Gastroesophageal sphincter (tissue), 4 donors: ENCODE data around the gene CYS1. TPM values are rescaled to one million over a fixed set of nuclear protein-coding genes. Genes with fewer than 3 reads are reported as not detected.

Experiments used
- ATAC-seq: fragments of 150-250 bp; one replicate; pipeline ENCODE4 v1.9.1; 2016; ENCODE audit warnings: mild to moderate bottlenecking, moderate library complexity
- H3K27ac ChIP-seq, 4 donors: fragments of 200-600 bp; sonication (generic) in 3 of 4; 1 replicate in 3 of 4; 2 replicates in 1 of 4; pipeline ENCODE4 v1.5.1; 2016 to 2019
- H3K27me3 ChIP-seq: fragments of 200-600 bp; sonication (generic); one replicate; pipeline ENCODE4 v1.5.1; 2019
- H3K36me3 ChIP-seq, 2 donors: fragments of 200-600 bp; sonication (generic); one replicate each; pipeline ENCODE4 v1.5.1; 2019; ENCODE audit warnings: control low read depth in 1 of 2
- H3K4me1 ChIP-seq, 3 donors: fragments of 200-600 bp; sonication (generic); 1 replicate in 2 of 3; 2 replicates in 1 of 3; pipeline ENCODE4 v1.5.1; 2016 to 2019; ENCODE audit warnings: control low read depth in 2 of 3
- H3K4me3 ChIP-seq, 2 donors: fragments of 200-600 bp; sonication (generic); one replicate each; pipeline ENCODE4 v1.5.1; 2019; ENCODE audit warnings: mild to moderate bottlenecking in 1 of 2, moderate library complexity in 1 of 2
- H3K9me3 ChIP-seq, 3 donors: fragments of 200-600 bp; sonication (generic); one replicate each; pipeline ENCODE4 v1.5.1; 2017 to 2019; ENCODE audit warnings: control low read depth in 2 of 3
- EP300 ChIP-seq: sonication (generic); formaldehyde crosslinking; IDR thresholded peaks from one replicate; pipeline ENCODE4 v1.6.1; 2017; ENCODE audit warnings: antibody characterized with exemption, mild to moderate bottlenecking
- POLR2A ChIP-seq, 2 donors: fragments of 450-650 bp; IDR thresholded peaks; one replicate each; pipeline ENCODE4 v1.6.1; 2017; ENCODE audit warnings: antibody characterized with exemption in 2 of 2, mild to moderate bottlenecking in 2 of 2, moderate library complexity in 1 of 2
- POLR2AphosphoS5 ChIP-seq: sonication (generic); formaldehyde crosslinking; IDR thresholded peaks from one replicate; pipeline ENCODE4 v1.6.1; 2017; ENCODE audit warnings: antibody characterized with exemption
- WGBS, 2 donors: methylation state at CpG; one replicate each; pipeline ENCODE4 v1.1.5; 2018; ENCODE audit warnings: low coverage in 1 of 2; 5-methylcytosine and 5-hydroxymethylcytosine counted together
- total RNA-seq, 4 donors: library from RNA; depleted of rRNA; stranded (reverse); fragments of >200 nt; gene quantifications; one replicate each; pipeline ENCODE4 v1.1.0, GENCODE V29; 2016
- TF ChIP-seq, protein P1 (sequence below), 4 experiments: fragments of 200-600 bp in 2 of 4; fragments of 450-650 bp in 2 of 4; sonication (generic) in 1 of 4; IDR thresholded peaks; one replicate each; pipeline ENCODE4 v1.5.1; 2017 to 2019; ENCODE audit warnings: antibody characterized with exemption in 4 of 4, mild to moderate bottlenecking in 2 of 4, moderate library complexity in 2 of 4

Gene CYS1
- total RNA-seq, 4 donors from 2014 or later, result 8.6 to 50.7 (median 32.6) TPM

DNA sequence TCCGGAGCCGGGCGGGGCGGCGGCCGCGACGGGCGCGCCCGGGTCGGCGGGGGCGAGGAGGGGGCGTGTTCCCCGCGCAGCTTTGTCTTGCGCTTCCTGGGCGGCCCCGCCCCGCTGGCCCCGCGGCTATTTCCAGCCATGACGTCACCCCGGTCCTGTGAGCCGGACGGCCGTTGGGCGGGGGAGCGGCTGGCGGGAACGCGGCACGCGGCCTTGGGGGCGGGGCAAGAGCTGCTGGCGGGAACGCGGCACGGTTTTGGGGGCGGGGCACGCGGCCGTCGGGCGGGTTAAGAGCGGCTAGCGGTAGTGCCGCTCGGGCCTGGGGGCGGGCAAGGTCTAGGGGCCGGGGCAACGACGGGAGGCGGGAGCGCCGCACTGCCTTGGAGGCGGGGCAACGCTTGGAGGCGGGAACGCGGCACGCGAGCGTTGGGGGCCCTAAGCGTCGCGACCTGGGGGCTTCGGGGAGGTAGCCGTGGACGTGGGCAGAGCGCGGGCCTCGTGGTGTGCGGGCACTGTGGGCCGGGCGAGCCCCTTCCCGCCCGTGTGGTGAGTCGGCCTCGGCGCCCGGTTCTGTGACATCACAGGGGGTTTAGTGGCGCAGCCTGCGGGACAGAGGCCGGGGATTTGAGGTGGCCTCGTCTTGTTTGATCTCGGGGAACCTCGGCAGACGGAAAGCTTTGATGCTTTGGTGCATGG lies 36.2 kb downstream of the CYS1 start:
- ATAC-seq, result peak; percentile 75
- H3K27me3 ChIP-seq, result no peaks in the 10 kb centered on the region
- no peaks in the 10 kb centered on the region for H3K9me3 ChIP-seq
- H3K36me3 ChIP-seq, result peaks cover 0 to 28% of the 10 kb centered on the region in 2 donors
- WGBS, 2 donors, result 1 to 15% methylated on average over 11 to 21 of the region's 90 CpGs
- peaks cover 0 to 88% (median 65%) of the 10 kb centered on the region in 3 donors for H3K4me1 ChIP-seq
- peak overlapping the region; percentile 47 to 79 for H3K4me3 ChIP-seq
- TF ChIP-seq POLR2A (IDR thresholded peaks at IDR 0.05) (no peak), POLR2AphosphoS5 (peak; percentile 81)
- TF ChIP-seq, protein P1, sequence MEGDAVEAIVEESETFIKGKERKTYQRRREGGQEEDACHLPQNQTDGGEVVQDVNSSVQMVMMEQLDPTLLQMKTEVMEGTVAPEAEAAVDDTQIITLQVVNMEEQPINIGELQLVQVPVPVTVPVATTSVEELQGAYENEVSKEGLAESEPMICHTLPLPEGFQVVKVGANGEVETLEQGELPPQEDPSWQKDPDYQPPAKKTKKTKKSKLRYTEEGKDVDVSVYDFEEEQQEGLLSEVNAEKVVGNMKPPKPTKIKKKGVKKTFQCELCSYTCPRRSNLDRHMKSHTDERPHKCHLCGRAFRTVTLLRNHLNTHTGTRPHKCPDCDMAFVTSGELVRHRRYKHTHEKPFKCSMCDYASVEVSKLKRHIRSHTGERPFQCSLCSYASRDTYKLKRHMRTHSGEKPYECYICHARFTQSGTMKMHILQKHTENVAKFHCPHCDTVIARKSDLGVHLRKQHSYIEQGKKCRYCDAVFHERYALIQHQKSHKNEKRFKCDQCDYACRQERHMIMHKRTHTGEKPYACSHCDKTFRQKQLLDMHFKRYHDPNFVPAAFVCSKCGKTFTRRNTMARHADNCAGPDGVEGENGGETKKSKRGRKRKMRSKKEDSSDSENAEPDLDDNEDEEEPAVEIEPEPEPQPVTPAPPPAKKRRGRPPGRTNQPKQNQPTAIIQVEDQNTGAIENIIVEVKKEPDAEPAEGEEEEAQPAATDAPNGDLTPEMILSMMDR (IDR thresholded peaks at IDR 0.05), result peak in 1 of 4 experiments; percentile 6
- H3K27ac ChIP-seq, result peak overlapping the region; percentile 87 to 99 (median 95)

DNA sequence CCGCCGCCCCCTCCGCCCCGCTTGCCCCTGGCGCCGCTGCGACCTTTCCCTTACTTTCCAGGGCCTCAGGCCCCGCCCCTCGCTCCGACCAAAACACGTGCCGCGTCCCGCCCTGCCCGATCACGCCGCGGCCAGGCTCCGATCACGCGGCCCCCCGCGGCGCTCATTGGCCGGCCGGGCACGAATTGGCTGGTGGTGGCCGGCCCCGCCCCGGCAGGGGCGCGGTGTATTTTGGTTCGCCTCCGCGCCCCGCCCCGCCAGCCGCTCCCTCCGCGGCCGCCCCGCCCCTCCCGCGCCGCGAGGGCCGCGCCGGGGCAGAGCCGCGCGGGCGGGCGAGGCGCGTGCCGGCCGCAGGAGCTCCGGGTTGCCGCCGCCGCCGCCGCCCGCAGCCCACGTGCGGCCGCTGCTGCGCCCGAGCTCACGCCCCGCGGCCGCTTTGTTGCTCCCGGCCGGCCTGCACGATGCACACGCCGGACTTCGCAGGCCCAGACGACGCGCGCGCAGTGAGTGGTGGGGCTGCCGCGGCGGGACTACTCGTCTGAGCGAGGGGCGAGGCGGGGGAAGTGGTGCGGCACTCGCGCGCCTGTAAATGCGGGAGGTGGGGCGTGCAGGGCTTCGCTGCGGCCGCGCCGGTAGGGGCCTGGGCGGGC lies 36.8 kb downstream of the CYS1 start, which contains the start of gene KLF11:
KLF11 (plus strand) TSS at position 295 of the 650 bp plus-strand sequence; CDS start at position 462, 167 bp downstream.
- no CpG with 5 or more reads among the region's 104 CpGs for WGBS, 2 donors
- Histone ChIP-seq H3K27ac (peak within 1 kb of the TSS; percentile 87 to 99 (median 95)), H3K9me3 (no peaks in the 10 kb centered on the region), H3K4me1 (peaks cover 0 to 88% (median 61%) of the 10 kb centered on the region in 3 donors), H3K4me3 (peak within 1 kb of the TSS; percentile 47 to 79), H3K36me3 (peaks cover 0 to 24% of the 10 kb centered on the region in 2 donors), H3K27me3 (no peaks in the 10 kb centered on the region)
- ATAC-seq, result peak; percentile 85
- TF ChIP-seq POLR2A (IDR thresholded peaks at IDR 0.05) (peak; percentile 61 to 92), POLR2AphosphoS5 (peak; percentile 70), EP300 (no peak)
- TF ChIP-seq, protein P1 (IDR thresholded peaks at IDR 0.05), result peak in 1 of 4 experiments; percentile 24

DNA sequence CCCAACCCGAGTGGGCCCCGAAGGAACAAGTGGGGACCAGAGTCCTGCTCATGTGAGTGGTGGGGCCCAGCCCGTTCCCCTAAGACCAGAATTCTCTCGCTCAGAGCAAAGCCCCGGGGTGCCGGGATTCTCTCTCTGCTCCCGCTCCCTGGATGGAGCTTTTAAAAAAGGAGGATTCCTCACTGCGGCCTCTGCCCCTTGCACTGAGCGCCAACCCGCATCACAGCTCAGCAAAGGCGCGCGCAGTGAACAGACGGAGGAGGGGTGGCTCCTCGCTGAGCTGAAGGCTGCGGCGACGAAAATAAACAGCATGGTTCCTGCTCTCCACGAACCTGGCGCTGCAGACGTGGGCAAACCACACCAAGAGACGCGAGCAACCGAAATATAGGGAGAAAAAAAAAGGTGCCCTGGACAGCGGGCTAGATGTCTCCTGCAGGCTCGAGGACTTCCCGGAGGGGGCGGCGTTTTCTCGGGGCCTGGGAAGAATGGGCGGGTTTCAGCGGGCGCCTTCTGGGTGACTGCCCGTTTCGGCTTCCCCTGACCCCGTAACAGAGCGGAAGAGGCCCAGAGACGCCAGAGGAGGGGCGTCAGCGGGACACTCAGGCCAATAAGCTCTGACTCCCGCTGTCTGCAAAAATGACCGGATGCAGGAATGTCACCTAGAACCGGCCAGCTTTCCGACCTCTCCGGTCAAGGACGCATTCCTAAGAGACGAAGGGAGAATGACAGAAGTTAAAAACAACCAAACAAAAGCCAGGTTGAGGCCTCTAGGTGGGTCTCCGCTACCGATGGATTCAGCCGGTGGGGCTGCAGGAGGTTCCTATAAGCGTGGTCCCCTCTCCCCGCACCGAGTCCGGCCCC lies 37.7 kb downstream of the CYS1 start:
- Histone ChIP-seq H3K4me3 (peak overlapping the region; percentile 23 to 79), H3K27ac (peak overlapping the region; percentile 62 to 99 (median 95)), H3K4me1 (peaks cover 0 to 88% (median 52%) of the 10 kb centered on the region in 3 donors), H3K36me3 (peaks cover 0 to 15% of the 10 kb centered on the region in 2 donors), H3K9me3 (no peaks in the 10 kb centered on the region), H3K27me3 (no peaks in the 10 kb centered on the region)
- peak; percentile 63 for ATAC-seq
- WGBS, 2 donors, result 9% methylated on average over 27 of the region's 54 CpGs; no CpG with 5 or more reads in 1 of the 2 donors
- peak; percentile 83 for TF ChIP-seq POLR2AphosphoS5
- TF ChIP-seq EP300, result no peak
- TF ChIP-seq, protein P1 (IDR thresholded peaks at IDR 0.05), result peak in 2 of 4 experiments; percentile 3 to 44
- peak; percentile 24 to 33 for TF ChIP-seq POLR2A (IDR thresholded peaks at IDR 0.05)

GRCh38 chr2:10041711-10042110 lies 38.5 kb downstream of the CYS1 start:
- TF ChIP-seq EP300, result no peak
- no peak for TF ChIP-seq POLR2AphosphoS5
- TF ChIP-seq POLR2A (IDR thresholded peaks at IDR 0.05), result no peak
- TF ChIP-seq, protein P1 (IDR thresholded peaks at IDR 0.05), result no peak

More at GRCh38 chr2:10041711-10042110, 38.5 kb downstream of the CYS1 start:
- ATAC-seq, result no peak
- H3K36me3 ChIP-seq, result peaks cover 0 to 7% of the 10 kb centered on the region in 2 donors
- peak overlapping the region; percentile 62 to 99 (median 95) for H3K27ac ChIP-seq
- peaks cover 0 to 88% (median 49%) of the 10 kb centered on the region in 3 donors for H3K4me1 ChIP-seq
- 46 to 91% methylated on average over 5 to 14 of the region's 14 CpGs for WGBS, 2 donors
- H3K4me3 ChIP-seq, result peak overlapping the region in 1 of 2 donors; percentile 79
- no peaks in the 10 kb centered on the region for H3K9me3 ChIP-seq
- H3K27me3 ChIP-seq, result no peaks in the 10 kb centered on the region
